WTC11 (cell line): ENCODE results near the gene ZBTB18. TPM values are rescaled to one million over a fixed set of nuclear protein-coding genes. Genes with fewer than 3 reads are reported as not detected.

Source experiments
- ATAC-seq: fragments of 200-7000 bp; cut with Tn5 transposase; 2 replicates; pipeline ENCODE4 v1.10.0; 2021; ENCODE audit warnings: mild to moderate bottlenecking, moderate library complexity
- CTCF ChIA-PET: fragments of 300-600 bp; sonication (Branson Sonifier 250); formaldehyde crosslinking; loops from one replicate; lab custom pipeline; 2021; ENCODE audit warnings: antibody characterized with exemption; lab: Charles Lee
- POLR2A ChIA-PET: fragments of 350-600 bp; sonication (Branson Sonifier 250); formaldehyde crosslinking; loops from one replicate; lab custom pipeline; 2021; ENCODE audit warnings: antibody characterized with exemption; lab: Charles Lee
- DNase-seq: peaks from one replicate; pipeline ENCODE4 v3.0.0; 2021; ENCODE audit warnings: low spot score
- H3K27ac Mint-ChIP-seq: 2 replicates; pipeline ENCODE4 v1.8.0; 2021; ENCODE audit warnings: mixed read lengths
- H3K27me3 Mint-ChIP-seq: 2 replicates; pipeline ENCODE4 v1.8.0; 2021; ENCODE audit warnings: low read depth, mild to moderate bottlenecking, moderate library complexity, mixed read lengths
- H3K36me3 Mint-ChIP-seq: 2 replicates; pipeline ENCODE4 v1.8.0; 2021; ENCODE audit warnings: mixed read lengths
- H3K4me1 Mint-ChIP-seq: 2 replicates; pipeline ENCODE4 v1.8.0; 2022; ENCODE audit warnings: mixed read lengths
- H3K4me3 Mint-ChIP-seq: 2 replicates; pipeline ENCODE4 v1.8.0; 2021; ENCODE audit warnings: mild to moderate bottlenecking, moderate library complexity, mixed read lengths
- H3K9me3 Mint-ChIP-seq: 2 replicates; pipeline ENCODE4 v1.8.0; 2021; ENCODE audit warnings: mixed read lengths
- ESRRA ChIP-seq: sonication (generic); formaldehyde crosslinking; IDR thresholded peaks from 2 replicates; pipeline ENCODE4 v1.8.1; 2022; ENCODE audit warnings: mild to moderate bottlenecking, missing genetic modification reagents, borderline replicate concordance
- HMGA2 ChIP-seq: fragments of 250-450 bp; sonication (Bioruptor Pico); IDR thresholded peaks from 2 replicates; pipeline ENCODE4 v1.4.0; 2021; ENCODE audit warnings: mild to moderate bottlenecking, moderate library complexity
- KAT7 ChIP-seq: sonication (generic); formaldehyde crosslinking; IDR thresholded peaks from 2 replicates; pipeline ENCODE4 v1.8.1; 2023; ENCODE audit warnings: missing genetic modification reagents, mild to moderate bottlenecking, borderline replicate concordance
- MXD4 ChIP-seq: fragments of 250-450 bp; sonication (Bioruptor Pico); IDR thresholded peaks from 2 replicates; pipeline ENCODE4 v1.8.0; 2021; ENCODE audit warnings: mild to moderate bottlenecking, moderate library complexity, borderline replicate concordance
- NR1H2 ChIP-seq: sonication (generic); formaldehyde crosslinking; IDR thresholded peaks from 2 replicates; pipeline ENCODE4 v1.9.0; 2021; ENCODE audit warnings: mild to moderate bottlenecking, moderate library complexity, missing genetic modification reagents
- PRRX2 ChIP-seq: fragments of 250-450 bp; sonication (Bioruptor Pico); IDR thresholded peaks from 2 replicates; pipeline ENCODE4 v1.8.0; 2021; ENCODE audit warnings: mild to moderate bottlenecking
- RORB ChIP-seq: fragments of 250-450 bp; sonication (Bioruptor Pico); IDR thresholded peaks from 2 replicates; pipeline ENCODE4 v1.9.0; 2021; ENCODE audit warnings: mild to moderate bottlenecking
- SMAD3 ChIP-seq: sonication (generic); formaldehyde crosslinking; IDR thresholded peaks from 2 replicates; pipeline ENCODE4 v1.8.0; 2022; ENCODE audit warnings: missing genetic modification reagents, mild to moderate bottlenecking, borderline replicate concordance
- ZNF396 ChIP-seq: fragments of 250-450 bp; sonication (Bioruptor Pico); IDR thresholded peaks from 2 replicates; pipeline ENCODE4 v1.8.0; 2021; ENCODE audit warnings: mild to moderate bottlenecking, moderate library complexity, borderline replicate concordance
- ZNF671 ChIP-seq: fragments of 250-450 bp; sonication (Bioruptor Pico); IDR thresholded peaks from 2 replicates; pipeline ENCODE4 v1.8.0; 2021; ENCODE audit warnings: mild to moderate bottlenecking
- total RNA-seq: library from RNA; stranded (reverse); gene quantifications from 3 replicates; pipeline ENCODE4 v1.2.3, GENCODE V29; 2021
- TF ChIP-seq, protein P1 (sequence below): sonication (generic); formaldehyde crosslinking; IDR thresholded peaks from 2 replicates; pipeline ENCODE4 v1.8.1; 2022; ENCODE audit warnings: mild to moderate bottlenecking, moderate library complexity, missing genetic modification reagents
- TF ChIP-seq, protein P2 (sequence below): sonication (generic); formaldehyde crosslinking; IDR thresholded peaks from 2 replicates; pipeline ENCODE4 v1.8.0; 2022; ENCODE audit warnings: mild to moderate bottlenecking, missing genetic modification reagents
- TF ChIP-seq, protein P3 (sequence below): fragments of 250-450 bp; sonication (Bioruptor Pico); IDR thresholded peaks from 2 replicates; pipeline ENCODE4 v1.8.0; 2021; ENCODE audit warnings: mild to moderate bottlenecking
- TF ChIP-seq, protein P4 (sequence below): fragments of 250-450 bp; sonication (Bioruptor Pico); IDR thresholded peaks from 2 replicates; pipeline ENCODE4 v1.9.0; 2021; ENCODE audit warnings: mild to moderate bottlenecking
- TF ChIP-seq, protein P5 (sequence below): sonication (generic); formaldehyde crosslinking; IDR thresholded peaks from 2 replicates; pipeline ENCODE4 v1.8.1; 2023; ENCODE audit warnings: mild to moderate bottlenecking, missing genetic modification reagents, borderline replicate concordance
- TF ChIP-seq, protein P6 (sequence below): sonication (generic); formaldehyde crosslinking; IDR thresholded peaks from 2 replicates; pipeline ENCODE4 v1.8.0; 2022; ENCODE audit warnings: missing genetic modification reagents
- TF ChIP-seq, protein P7 (sequence below): sonication (generic); formaldehyde crosslinking; IDR thresholded peaks from 2 replicates; pipeline ENCODE4 v1.8.0; 2023; ENCODE audit warnings: missing genetic modification reagents, mild to moderate bottlenecking, borderline replicate concordance
- TF ChIP-seq, protein P8 (sequence below): sonication (generic); formaldehyde crosslinking; IDR thresholded peaks from 2 replicates; pipeline ENCODE4 v1.8.1; 2022; ENCODE audit warnings: low read depth, mild to moderate bottlenecking, moderate library complexity, missing genetic modification reagents, borderline replicate concordance
- TF ChIP-seq, protein P9 (sequence below): sonication (generic); formaldehyde crosslinking; IDR thresholded peaks from 2 replicates; pipeline ENCODE4 v1.8.1; 2022; ENCODE audit warnings: low read depth, missing genetic modification reagents, borderline replicate concordance

ZBTB18 gene
- total RNA-seq, 1 experiment from 2014 or later = 16.0 TPM

DNA sequence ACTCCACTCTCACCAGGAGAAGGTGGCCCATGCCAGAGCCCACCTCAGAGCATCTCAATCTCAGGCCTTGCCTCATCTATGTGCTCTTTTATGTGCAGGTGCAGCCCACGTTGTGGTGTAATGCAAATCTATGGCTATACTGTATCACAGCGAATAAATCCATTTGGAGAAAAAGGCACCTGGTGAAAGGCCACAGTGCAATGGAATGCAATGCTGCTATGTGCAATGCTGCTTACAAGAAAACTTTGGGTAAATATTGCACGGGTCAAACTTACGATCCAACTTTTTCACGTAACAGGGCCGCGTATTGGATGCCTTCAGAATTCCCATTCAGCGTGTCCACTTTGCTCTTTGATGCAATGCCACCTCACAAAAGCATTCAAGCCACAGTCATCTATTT lies 13.5 kb downstream of the ZBTB18 start:
- H3K27ac Mint-ChIP-seq = no peak overlapping the region
- peaks cover 37% of the 10 kb centered on the region for H3K4me1 Mint-ChIP-seq
- TF ChIP-seq, protein P1, sequence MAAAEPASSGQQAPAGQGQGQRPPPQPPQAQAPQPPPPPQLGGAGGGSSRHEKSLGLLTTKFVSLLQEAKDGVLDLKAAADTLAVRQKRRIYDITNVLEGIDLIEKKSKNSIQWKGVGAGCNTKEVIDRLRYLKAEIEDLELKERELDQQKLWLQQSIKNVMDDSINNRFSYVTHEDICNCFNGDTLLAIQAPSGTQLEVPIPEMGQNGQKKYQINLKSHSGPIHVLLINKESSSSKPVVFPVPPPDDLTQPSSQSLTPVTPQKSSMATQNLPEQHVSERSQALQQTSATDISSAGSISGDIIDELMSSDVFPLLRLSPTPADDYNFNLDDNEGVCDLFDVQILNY (CRISPR knock-in tag) = no peak
- no peak for TF ChIP-seq MXD4 (CRISPR knock-in tag)
- no peak for TF ChIP-seq SMAD3 (CRISPR knock-in tag)
- TF ChIP-seq, protein P2, sequence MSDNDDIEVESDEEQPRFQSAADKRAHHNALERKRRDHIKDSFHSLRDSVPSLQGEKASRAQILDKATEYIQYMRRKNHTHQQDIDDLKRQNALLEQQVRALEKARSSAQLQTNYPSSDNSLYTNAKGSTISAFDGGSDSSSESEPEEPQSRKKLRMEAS (CRISPR knock-in tag) = no peak
- no peak for TF ChIP-seq RORB (CRISPR knock-in tag)
- TF ChIP-seq ESRRA (CRISPR knock-in tag) = no peak
- no peak for TF ChIP-seq KAT7
- no peak for TF ChIP-seq HMGA2 (CRISPR knock-in tag)
- TF ChIP-seq NR1H2 (CRISPR knock-in tag) = no peak
- TF ChIP-seq, protein P3, sequence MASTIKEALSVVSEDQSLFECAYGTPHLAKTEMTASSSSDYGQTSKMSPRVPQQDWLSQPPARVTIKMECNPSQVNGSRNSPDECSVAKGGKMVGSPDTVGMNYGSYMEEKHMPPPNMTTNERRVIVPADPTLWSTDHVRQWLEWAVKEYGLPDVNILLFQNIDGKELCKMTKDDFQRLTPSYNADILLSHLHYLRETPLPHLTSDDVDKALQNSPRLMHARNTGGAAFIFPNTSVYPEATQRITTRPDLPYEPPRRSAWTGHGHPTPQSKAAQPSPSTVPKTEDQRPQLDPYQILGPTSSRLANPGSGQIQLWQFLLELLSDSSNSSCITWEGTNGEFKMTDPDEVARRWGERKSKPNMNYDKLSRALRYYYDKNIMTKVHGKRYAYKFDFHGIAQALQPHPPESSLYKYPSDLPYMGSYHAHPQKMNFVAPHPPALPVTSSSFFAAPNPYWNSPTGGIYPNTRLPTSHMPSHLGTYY (CRISPR knock-in tag) = no peak
- TF ChIP-seq, protein P4, sequence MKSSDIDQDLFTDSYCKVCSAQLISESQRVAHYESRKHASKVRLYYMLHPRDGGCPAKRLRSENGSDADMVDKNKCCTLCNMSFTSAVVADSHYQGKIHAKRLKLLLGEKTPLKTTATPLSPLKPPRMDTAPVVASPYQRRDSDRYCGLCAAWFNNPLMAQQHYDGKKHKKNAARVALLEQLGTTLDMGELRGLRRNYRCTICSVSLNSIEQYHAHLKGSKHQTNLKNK (CRISPR knock-in tag) = no peak
- TF ChIP-seq, protein P5, sequence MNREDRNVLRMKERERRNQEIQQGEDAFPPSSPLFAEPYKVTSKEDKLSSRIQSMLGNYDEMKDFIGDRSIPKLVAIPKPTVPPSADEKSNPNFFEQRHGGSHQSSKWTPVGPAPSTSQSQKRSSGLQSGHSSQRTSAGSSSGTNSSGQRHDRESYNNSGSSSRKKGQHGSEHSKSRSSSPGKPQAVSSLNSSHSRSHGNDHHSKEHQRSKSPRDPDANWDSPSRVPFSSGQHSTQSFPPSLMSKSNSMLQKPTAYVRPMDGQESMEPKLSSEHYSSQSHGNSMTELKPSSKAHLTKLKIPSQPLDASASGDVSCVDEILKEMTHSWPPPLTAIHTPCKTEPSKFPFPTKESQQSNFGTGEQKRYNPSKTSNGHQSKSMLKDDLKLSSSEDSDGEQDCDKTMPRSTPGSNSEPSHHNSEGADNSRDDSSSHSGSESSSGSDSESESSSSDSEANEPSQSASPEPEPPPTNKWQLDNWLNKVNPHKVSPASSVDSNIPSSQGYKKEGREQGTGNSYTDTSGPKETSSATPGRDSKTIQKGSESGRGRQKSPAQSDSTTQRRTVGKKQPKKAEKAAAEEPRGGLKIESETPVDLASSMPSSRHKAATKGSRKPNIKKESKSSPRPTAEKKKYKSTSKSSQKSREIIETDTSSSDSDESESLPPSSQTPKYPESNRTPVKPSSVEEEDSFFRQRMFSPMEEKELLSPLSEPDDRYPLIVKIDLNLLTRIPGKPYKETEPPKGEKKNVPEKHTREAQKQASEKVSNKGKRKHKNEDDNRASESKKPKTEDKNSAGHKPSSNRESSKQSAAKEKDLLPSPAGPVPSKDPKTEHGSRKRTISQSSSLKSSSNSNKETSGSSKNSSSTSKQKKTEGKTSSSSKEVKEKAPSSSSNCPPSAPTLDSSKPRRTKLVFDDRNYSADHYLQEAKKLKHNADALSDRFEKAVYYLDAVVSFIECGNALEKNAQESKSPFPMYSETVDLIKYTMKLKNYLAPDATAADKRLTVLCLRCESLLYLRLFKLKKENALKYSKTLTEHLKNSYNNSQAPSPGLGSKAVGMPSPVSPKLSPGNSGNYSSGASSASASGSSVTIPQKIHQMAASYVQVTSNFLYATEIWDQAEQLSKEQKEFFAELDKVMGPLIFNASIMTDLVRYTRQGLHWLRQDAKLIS (CRISPR knock-in tag) = no peak
- no peak for TF ChIP-seq ZNF671
- no peak for TF ChIP-seq ZNF396
- no peak for TF ChIP-seq PRRX2 (CRISPR knock-in tag)
- TF ChIP-seq, protein P6, sequence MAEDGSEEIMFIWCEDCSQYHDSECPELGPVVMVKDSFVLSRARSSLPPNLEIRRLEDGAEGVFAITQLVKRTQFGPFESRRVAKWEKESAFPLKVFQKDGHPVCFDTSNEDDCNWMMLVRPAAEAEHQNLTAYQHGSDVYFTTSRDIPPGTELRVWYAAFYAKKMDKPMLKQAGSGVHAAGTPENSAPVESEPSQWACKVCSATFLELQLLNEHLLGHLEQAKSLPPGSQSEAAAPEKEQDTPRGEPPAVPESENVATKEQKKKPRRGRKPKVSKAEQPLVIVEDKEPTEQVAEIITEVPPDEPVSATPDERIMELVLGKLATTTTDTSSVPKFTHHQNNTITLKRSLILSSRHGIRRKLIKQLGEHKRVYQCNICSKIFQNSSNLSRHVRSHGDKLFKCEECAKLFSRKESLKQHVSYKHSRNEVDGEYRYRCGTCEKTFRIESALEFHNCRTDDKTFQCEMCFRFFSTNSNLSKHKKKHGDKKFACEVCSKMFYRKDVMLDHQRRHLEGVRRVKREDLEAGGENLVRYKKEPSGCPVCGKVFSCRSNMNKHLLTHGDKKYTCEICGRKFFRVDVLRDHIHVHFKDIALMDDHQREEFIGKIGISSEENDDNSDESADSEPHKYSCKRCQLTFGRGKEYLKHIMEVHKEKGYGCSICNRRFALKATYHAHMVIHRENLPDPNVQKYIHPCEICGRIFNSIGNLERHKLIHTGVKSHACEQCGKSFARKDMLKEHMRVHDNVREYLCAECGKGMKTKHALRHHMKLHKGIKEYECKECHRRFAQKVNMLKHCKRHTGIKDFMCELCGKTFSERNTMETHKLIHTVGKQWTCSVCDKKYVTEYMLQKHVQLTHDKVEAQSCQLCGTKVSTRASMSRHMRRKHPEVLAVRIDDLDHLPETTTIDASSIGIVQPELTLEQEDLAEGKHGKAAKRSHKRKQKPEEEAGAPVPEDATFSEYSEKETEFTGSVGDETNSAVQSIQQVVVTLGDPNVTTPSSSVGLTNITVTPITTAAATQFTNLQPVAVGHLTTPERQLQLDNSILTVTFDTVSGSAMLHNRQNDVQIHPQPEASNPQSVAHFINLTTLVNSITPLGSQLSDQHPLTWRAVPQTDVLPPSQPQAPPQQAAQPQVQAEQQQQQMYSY = no peak
- TF ChIP-seq, protein P7, sequence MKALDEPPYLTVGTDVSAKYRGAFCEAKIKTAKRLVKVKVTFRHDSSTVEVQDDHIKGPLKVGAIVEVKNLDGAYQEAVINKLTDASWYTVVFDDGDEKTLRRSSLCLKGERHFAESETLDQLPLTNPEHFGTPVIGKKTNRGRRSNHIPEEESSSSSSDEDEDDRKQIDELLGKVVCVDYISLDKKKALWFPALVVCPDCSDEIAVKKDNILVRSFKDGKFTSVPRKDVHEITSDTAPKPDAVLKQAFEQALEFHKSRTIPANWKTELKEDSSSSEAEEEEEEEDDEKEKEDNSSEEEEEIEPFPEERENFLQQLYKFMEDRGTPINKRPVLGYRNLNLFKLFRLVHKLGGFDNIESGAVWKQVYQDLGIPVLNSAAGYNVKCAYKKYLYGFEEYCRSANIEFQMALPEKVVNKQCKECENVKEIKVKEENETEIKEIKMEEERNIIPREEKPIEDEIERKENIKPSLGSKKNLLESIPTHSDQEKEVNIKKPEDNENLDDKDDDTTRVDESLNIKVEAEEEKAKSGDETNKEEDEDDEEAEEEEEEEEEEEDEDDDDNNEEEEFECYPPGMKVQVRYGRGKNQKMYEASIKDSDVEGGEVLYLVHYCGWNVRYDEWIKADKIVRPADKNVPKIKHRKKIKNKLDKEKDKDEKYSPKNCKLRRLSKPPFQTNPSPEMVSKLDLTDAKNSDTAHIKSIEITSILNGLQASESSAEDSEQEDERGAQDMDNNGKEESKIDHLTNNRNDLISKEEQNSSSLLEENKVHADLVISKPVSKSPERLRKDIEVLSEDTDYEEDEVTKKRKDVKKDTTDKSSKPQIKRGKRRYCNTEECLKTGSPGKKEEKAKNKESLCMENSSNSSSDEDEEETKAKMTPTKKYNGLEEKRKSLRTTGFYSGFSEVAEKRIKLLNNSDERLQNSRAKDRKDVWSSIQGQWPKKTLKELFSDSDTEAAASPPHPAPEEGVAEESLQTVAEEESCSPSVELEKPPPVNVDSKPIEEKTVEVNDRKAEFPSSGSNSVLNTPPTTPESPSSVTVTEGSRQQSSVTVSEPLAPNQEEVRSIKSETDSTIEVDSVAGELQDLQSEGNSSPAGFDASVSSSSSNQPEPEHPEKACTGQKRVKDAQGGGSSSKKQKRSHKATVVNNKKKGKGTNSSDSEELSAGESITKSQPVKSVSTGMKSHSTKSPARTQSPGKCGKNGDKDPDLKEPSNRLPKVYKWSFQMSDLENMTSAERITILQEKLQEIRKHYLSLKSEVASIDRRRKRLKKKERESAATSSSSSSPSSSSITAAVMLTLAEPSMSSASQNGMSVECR (CRISPR knock-in tag) = no peak
- TF ChIP-seq, protein P8, sequence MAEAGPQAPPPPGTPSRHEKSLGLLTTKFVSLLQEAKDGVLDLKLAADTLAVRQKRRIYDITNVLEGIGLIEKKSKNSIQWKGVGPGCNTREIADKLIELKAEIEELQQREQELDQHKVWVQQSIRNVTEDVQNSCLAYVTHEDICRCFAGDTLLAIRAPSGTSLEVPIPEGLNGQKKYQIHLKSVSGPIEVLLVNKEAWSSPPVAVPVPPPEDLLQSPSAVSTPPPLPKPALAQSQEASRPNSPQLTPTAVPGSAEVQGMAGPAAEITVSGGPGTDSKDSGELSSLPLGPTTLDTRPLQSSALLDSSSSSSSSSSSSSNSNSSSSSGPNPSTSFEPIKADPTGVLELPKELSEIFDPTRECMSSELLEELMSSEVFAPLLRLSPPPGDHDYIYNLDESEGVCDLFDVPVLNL (CRISPR knock-in tag) = no peak
- TF ChIP-seq, protein P9, sequence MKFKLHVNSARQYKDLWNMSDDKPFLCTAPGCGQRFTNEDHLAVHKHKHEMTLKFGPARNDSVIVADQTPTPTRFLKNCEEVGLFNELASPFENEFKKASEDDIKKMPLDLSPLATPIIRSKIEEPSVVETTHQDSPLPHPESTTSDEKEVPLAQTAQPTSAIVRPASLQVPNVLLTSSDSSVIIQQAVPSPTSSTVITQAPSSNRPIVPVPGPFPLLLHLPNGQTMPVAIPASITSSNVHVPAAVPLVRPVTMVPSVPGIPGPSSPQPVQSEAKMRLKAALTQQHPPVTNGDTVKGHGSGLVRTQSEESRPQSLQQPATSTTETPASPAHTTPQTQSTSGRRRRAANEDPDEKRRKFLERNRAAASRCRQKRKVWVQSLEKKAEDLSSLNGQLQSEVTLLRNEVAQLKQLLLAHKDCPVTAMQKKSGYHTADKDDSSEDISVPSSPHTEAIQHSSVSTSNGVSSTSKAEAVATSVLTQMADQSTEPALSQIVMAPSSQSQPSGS (CRISPR knock-in tag) = no peak
- CTCF ChIA-PET = interaction anchor here (1.1 kb wide), 1 partner anchor 10 kb away, joined by 3 read pairs; no protein-coding TSS in a partner anchor
- POLR2A ChIA-PET = no interaction called here
- peaks cover 10% of the 10 kb centered on the region for H3K27me3 Mint-ChIP-seq
- no peaks in the 10 kb centered on the region for H3K36me3 Mint-ChIP-seq
- H3K4me3 Mint-ChIP-seq = no peak overlapping the region
- no peak for DNase-seq
- H3K9me3 Mint-ChIP-seq = no peaks in the 10 kb centered on the region
- no peak for ATAC-seq
